WTC11 (cell line): ENCODE results near the gene ARL15. TPM values are rescaled to one million over a fixed set of nuclear protein-coding genes. Genes with fewer than 3 reads are reported as not detected.

Source experiments
- ATAC-seq: fragments of 200-7000 bp; cut with Tn5 transposase; 2 replicates; pipeline ENCODE4 v1.10.0; 2021; ENCODE audit warnings: mild to moderate bottlenecking, moderate library complexity
- CTCF ChIA-PET: fragments of 300-600 bp; sonication (Branson Sonifier 250); formaldehyde crosslinking; loops from one replicate; lab custom pipeline; 2021; ENCODE audit warnings: antibody characterized with exemption; lab: Charles Lee
- POLR2A ChIA-PET: fragments of 350-600 bp; sonication (Branson Sonifier 250); formaldehyde crosslinking; loops from one replicate; lab custom pipeline; 2021; ENCODE audit warnings: antibody characterized with exemption; lab: Charles Lee
- DNase-seq: peaks from one replicate; pipeline ENCODE4 v3.0.0; 2021; ENCODE audit warnings: low spot score
- H3K27ac Mint-ChIP-seq: 2 replicates; pipeline ENCODE4 v1.8.0; 2021; ENCODE audit warnings: mixed read lengths
- H3K27me3 Mint-ChIP-seq: 2 replicates; pipeline ENCODE4 v1.8.0; 2021; ENCODE audit warnings: low read depth, mild to moderate bottlenecking, moderate library complexity, mixed read lengths
- H3K36me3 Mint-ChIP-seq: 2 replicates; pipeline ENCODE4 v1.8.0; 2021; ENCODE audit warnings: mixed read lengths
- H3K4me1 Mint-ChIP-seq: 2 replicates; pipeline ENCODE4 v1.8.0; 2022; ENCODE audit warnings: mixed read lengths
- H3K4me3 Mint-ChIP-seq: 2 replicates; pipeline ENCODE4 v1.8.0; 2021; ENCODE audit warnings: mild to moderate bottlenecking, moderate library complexity, mixed read lengths
- H3K9me3 Mint-ChIP-seq: 2 replicates; pipeline ENCODE4 v1.8.0; 2021; ENCODE audit warnings: mixed read lengths
- ATF1 ChIP-seq: sonication (generic); formaldehyde crosslinking; IDR thresholded peaks from 2 replicates; pipeline ENCODE4 v1.8.1; 2023; ENCODE audit warnings: mild to moderate bottlenecking, moderate library complexity, missing genetic modification reagents
- CREM ChIP-seq: sonication (generic); formaldehyde crosslinking; IDR thresholded peaks from 2 replicates; pipeline ENCODE4 v1.8.1; 2022; ENCODE audit warnings: mild to moderate bottlenecking, missing genetic modification reagents, moderate library complexity
- ERG ChIP-seq: fragments of 250-450 bp; sonication (Bioruptor Pico); IDR thresholded peaks from 2 replicates; pipeline ENCODE4 v1.8.0; 2021; ENCODE audit warnings: mild to moderate bottlenecking
- FOXJ3 ChIP-seq: sonication (generic); formaldehyde crosslinking; IDR thresholded peaks from 2 replicates; pipeline ENCODE4 v1.9.0; 2021; ENCODE audit warnings: missing genetic modification reagents, mild to moderate bottlenecking, borderline replicate concordance
- FOXP4 ChIP-seq: sonication (generic); formaldehyde crosslinking; IDR thresholded peaks from 2 replicates; pipeline ENCODE4 v1.8.0; 2022; ENCODE audit warnings: mild to moderate bottlenecking, missing genetic modification reagents
- GTF2I ChIP-seq: fragments of 250-450 bp; sonication (Bioruptor Pico); conservative IDR thresholded peaks from 2 replicates; pipeline ENCODE4 v1.4.0; 2021; ENCODE audit warnings: mild to moderate bottlenecking
- KAT7 ChIP-seq: sonication (generic); formaldehyde crosslinking; IDR thresholded peaks from 2 replicates; pipeline ENCODE4 v1.8.1; 2023; ENCODE audit warnings: missing genetic modification reagents, mild to moderate bottlenecking, borderline replicate concordance
- NFATC4 ChIP-seq: fragments of 250-450 bp; sonication (Bioruptor Pico); IDR thresholded peaks from 2 replicates; pipeline ENCODE4 v1.9.0; 2021; ENCODE audit warnings: mild to moderate bottlenecking
- RORB ChIP-seq: fragments of 250-450 bp; sonication (Bioruptor Pico); IDR thresholded peaks from 2 replicates; pipeline ENCODE4 v1.9.0; 2021; ENCODE audit warnings: mild to moderate bottlenecking
- SMAD4 ChIP-seq: sonication (generic); formaldehyde crosslinking; IDR thresholded peaks from 2 replicates; pipeline ENCODE4 v1.8.0; 2022; ENCODE audit warnings: mild to moderate bottlenecking, missing genetic modification reagents
- TEAD1 ChIP-seq: sonication (generic); formaldehyde crosslinking; IDR thresholded peaks from 2 replicates; pipeline ENCODE4 v1.8.0; 2022; ENCODE audit warnings: mild to moderate bottlenecking, missing genetic modification reagents
- TEAD4 ChIP-seq: sonication (generic); formaldehyde crosslinking; IDR thresholded peaks from 2 replicates; pipeline ENCODE4 v1.8.0; 2022; ENCODE audit warnings: mild to moderate bottlenecking, missing genetic modification reagents
- USF1 ChIP-seq: sonication (generic); formaldehyde crosslinking; IDR thresholded peaks from 2 replicates; pipeline ENCODE4 v1.8.0; 2022; ENCODE audit warnings: mild to moderate bottlenecking, missing genetic modification reagents
- ZBTB21 ChIP-seq: sonication (generic); formaldehyde crosslinking; IDR thresholded peaks from 2 replicates; pipeline ENCODE4 v1.8.1; 2023; ENCODE audit warnings: mild to moderate bottlenecking, missing genetic modification reagents, borderline replicate concordance
- ZNF281 ChIP-seq: sonication (generic); formaldehyde crosslinking; IDR thresholded peaks from 2 replicates; pipeline ENCODE4 v1.8.0; 2023; ENCODE audit warnings: mild to moderate bottlenecking, missing genetic modification reagents
- ZNF532 ChIP-seq: fragments of 250-450 bp; sonication (Bioruptor Pico); IDR thresholded peaks from 2 replicates; pipeline ENCODE4 v1.9.0; 2021; ENCODE audit warnings: mild to moderate bottlenecking, borderline replicate concordance
- total RNA-seq: library from RNA; stranded (reverse); gene quantifications from 3 replicates; pipeline ENCODE4 v1.2.3, GENCODE V29; 2021

The ARL15 gene
- total RNA-seq, 1 experiment from 2014 or later, result 20.1 TPM

GRCh38 chr5:53871050-53871449, 439.3 kb downstream of the ARL15 start:
- Mint-ChIP-seq H3K36me3 (peaks cover 15% of the 10 kb centered on the region), H3K9me3 (peaks cover 18% of the 10 kb centered on the region), H3K27me3 (no peaks in the 10 kb centered on the region), H3K27ac (no peak overlapping the region), H3K4me1 (no peaks in the 10 kb centered on the region; the same call in 1 of the 2 replicates), H3K4me3 (no peak overlapping the region)
- POLR2A ChIA-PET, result no interaction called here
- DNase-seq (no peak), ATAC-seq (no peak; the same call in 1 of the 2 replicates)
- no peak for TF ChIP-seq ATF1 (CRISPR knock-in tag)
- no peak for TF ChIP-seq USF1 (CRISPR knock-in tag)
- TF ChIP-seq FOXJ3 (CRISPR knock-in tag), result no peak
- no peak for TF ChIP-seq ZBTB21 (CRISPR knock-in tag)
- TF ChIP-seq FOXP4 (CRISPR knock-in tag), result no peak
- no peak for TF ChIP-seq TEAD4 (CRISPR knock-in tag)
- TF ChIP-seq RORB (CRISPR knock-in tag), result no peak
- TF ChIP-seq ZNF532 (CRISPR knock-in tag), result no peak
- no peak for TF ChIP-seq TEAD1 (CRISPR knock-in tag)
- TF ChIP-seq ERG, result no peak
- no peak for TF ChIP-seq CREM
- TF ChIP-seq KAT7 (CRISPR knock-in tag), result no peak
- TF ChIP-seq NFATC4 (CRISPR knock-in tag), result no peak
- no peak for TF ChIP-seq SMAD4 (CRISPR knock-in tag)
- no peak for TF ChIP-seq ZNF281 (CRISPR knock-in tag)
- no peak for TF ChIP-seq GTF2I (CRISPR knock-in tag)
- CTCF ChIA-PET, result interaction anchor here (0.6 to 1.7 kb wide), 2 partner anchors 358 to 393 kb away, joined by 3 to 4 read pairs; no protein-coding TSS in a partner anchor
